GM21381 (cell line): ENCODE measurements around the gene SLC22A1.
"Not testable (repeated sequence)": the region's sequence is repeated elsewhere in the genome, so short reads cannot be mapped to it uniquely, and the experiment has no call there.

Source experiments
- ATAC-seq: cut with Tn5 transposase; IDR thresholded peaks from one replicate; pipeline ENCODE4 v1.9.1; 2021; ENCODE audit warnings: mild to moderate bottlenecking, moderate library complexity; ENCODE audit not compliant: unreplicated experiment

SLC22A1 gene

DNA sequence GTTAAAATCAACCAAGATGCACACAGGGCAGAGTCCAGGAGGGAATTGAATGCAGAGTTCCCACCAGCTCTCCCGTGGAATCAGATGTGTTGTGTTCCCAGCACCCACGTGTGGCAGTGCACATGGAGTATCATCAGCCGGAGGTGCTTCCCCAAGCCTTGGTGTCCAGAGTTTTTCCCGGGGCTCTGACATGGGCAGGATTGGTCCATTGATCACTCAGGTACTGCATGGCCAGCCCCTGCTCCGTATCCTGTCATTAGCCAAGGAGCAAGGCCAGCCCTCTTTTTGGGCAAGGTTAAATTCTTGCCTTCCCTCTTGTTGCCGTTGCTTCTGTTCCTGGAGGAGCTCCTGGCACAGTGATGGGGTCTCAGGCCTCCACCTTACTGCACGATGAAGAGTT, 28.6 kb upstream of the SLC22A1 start:
- ATAC-seq = no peak

DNA sequence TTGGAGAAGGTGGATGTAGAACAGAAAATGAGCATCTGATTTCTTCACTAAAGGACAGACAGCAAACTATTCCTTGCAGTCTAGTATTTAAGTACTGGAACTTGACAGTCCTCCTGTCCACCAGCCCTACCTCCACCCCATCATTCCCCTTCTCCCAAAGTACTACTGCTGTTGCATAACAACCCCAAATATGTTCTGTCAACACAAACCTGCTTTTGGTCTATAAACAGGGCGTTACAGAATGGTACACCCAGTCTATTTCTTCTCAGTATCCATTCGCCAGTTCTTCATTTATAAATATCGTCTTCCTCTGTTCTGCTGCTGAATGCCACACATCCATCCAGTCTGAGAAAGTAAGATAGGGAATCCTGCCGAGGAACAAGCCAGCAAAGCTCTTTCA, 27.7 kb upstream of the SLC22A1 start:
- ATAC-seq = no peak

DNA sequence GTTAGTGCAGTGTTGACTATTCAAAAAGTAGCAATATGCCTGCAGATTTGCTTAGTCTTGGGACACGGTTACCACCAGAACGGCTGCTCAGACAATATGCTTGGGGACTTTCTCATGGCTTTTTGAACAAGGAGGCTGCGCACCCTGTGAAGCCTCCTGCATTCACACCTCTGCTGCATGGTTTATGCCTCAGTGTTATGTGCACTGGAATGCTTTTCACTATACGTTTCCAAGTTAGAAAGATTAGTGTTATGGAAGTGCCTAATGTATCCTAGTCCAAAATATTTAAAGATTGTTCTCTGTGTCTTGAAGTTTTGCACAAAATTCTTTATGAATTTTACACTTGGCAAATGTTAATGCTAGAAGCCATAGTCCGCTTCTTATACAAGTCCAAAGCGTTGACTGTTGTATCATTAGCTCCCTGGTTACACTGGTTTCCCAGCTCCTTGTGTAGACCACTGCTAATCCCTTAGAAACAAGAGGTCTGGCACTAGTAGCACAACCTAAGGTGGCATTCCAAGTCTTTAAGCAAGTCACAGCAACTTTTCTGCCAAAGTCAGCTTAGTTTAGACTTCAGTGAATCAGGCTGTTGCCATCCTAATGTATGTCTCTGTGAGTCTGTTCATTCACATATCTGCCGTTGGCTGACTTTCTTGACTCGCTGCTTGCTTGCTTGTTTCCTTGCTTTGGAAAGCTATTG, 26.3 kb upstream of the SLC22A1 start:
- ATAC-seq = no peak

DNA sequence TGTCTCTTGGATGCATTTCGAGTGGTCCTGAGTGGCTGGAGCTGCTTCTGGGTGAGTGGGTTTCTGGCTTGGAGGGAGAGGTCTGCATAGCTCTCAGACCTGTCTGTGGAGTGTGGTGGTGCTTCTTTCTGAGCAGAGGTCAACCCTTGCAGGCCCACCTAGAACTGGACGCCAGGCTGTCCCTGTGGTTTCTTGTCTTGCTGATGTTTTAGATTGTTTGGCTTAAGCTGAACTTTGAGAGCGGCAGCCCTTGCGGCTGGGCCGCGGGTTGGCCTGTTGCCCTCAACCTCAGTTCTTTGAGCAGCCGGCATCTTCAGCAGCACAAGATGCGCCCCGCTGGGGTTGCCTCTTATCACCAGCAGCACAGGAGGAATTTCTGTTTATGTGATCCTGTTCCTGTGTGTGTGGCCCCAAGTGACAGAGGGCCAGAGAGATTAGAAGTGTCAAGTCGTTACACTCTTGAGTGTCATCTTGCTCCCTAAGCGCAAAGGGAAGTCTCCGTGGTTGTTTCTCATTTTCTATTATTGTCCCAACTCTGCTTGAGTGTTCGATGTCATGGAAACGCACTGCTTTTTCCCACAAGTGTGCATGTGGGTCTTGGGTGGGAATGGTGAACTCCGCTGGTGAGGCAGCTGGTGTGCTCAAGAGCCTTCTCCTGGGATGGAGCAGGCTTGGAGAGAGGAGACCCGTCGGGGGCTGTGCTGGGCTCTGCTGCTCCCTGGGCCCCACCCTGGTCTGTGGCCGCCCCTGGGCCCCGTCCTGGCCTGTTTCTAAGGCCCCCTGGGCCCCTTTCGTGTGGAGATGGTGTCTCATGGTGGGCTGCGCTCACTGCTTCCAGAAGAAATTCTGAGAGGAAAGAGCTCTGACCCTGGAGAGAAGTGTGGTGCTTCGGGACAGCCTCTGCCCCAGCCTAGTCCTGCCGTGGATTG, 20.1 kb upstream of the SLC22A1 start:
- ATAC-seq = no peak

DNA sequence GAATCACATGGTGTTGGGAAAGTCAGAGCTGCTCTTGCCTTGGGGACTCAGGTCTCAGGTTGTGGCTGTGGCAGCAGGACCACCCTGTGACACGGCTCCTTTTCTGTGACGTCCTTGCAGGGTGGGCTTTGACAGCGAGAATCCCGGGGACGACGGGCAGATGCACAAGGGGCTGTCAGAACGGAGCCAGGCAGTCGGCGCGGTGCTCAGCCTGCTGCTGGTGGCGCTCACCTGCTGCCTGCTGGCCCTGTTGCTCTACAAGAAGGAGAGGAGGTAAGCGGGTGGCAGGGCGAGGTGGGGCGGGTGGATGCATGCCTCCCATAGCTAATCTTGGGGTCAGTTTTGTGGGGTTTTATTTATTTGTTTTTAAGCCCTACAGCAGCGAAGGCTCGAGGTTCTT, 19.2 kb upstream of the SLC22A1 start:
- no peak for ATAC-seq

DNA sequence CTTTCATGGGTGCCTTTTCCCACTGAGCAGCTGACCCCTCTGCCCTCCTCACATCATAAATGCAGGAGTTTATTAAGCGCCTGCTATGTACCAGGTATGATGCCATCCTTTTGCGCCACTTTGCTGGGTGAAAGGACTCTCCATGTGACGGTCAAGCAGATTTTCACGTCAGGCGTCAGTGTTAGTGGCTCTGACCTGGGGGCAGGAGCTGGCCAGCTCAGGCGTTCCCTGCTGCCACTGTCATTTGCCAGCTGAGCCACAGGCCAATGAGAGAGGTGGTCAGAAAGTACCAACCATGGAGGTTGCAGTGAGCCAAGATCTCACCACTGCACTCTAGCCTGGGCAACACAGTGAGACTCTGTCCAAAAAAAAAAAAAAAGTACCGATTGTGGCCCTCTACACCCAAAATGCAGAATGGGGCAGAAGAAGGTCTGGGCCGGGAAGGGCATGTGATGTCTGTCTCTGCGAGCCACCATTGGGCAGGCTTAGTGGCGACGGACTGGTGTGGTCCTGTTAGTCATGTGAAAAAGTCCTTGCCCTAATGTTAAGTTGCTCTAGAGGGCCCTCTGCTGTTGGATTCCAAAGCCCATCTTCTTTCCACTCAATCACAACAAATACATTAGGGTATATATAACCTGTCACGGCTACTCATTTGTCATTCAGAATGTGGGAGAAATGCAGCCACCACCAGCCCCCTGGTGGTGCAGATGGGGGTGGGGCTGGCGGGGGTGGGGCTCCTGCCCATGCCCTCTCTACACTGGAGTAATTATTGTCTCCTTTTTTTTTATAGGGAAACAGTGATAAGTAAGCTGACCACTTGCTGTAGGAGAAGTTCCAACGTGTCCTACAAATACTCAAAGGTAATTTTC, 18.4 kb upstream of the SLC22A1 start:
- ATAC-seq = no peak

DNA sequence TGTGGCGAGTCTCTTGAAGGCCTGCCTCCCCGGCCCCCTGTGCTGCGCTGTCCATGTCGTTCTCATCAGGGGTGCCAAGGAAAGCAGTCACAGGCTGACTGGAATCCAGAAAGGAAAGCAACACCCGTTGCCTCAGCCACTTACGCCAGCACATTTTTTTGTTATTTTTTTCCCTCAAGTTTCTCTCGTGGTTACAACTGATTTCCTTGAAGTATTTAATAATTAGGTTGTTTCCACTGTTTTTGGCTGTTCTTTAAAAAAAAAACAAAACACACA, 17.9 kb upstream of the SLC22A1 start:
- ATAC-seq = no peak

DNA sequence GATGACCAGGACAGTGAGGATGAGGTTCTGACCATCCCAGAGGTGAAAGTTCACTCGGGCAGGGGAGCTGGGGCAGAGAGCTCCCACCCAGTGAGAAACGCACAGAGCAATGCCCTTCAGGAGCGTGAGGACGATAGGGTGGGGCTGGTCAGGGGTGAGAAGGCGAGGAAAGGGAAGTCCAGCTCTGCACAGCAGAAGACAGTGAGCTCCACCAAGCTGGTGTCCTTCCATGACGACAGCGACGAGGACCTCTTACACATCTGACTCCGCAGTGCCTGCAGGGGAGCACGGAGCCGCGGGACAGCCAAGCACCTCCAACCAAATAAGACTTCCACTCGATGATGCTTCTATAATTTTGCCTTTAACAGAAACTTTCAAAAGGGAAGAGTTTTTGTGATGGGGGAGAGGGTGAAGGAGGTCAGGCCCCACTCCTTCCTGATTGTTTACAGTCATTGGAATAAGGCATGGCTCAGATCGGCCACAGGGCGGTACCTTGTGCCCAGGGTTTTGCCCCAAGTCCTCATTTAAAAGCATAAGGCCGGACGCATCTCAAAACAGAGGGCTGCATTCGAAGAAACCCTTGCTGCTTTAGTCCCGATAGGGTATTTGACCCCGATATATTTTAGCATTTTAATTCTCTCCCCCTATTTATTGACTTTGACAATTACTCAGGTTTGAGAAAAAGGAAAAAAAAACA, 16.6 kb upstream of the SLC22A1 start:
- ATAC-seq = no peak

DNA sequence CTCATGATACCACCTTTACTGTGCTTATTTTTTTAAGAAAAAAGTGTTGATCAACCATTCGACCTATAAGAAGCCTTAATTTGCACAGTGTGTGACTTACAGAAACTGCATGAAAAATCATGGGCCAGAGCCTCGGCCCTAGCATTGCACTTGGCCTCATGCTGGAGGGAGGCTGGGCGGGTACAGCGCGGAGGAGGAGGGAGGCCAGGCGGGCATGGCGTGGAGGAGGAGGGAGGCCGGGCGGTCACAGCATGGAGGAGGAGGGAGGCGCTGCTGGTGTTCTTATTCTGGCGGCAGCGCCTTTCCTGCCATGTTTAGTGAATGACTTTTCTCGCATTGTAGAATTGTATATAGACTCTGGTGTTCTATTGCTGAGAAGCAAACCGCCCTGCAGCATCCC, 15.6 kb upstream of the SLC22A1 start:
- no peak for ATAC-seq

DNA sequence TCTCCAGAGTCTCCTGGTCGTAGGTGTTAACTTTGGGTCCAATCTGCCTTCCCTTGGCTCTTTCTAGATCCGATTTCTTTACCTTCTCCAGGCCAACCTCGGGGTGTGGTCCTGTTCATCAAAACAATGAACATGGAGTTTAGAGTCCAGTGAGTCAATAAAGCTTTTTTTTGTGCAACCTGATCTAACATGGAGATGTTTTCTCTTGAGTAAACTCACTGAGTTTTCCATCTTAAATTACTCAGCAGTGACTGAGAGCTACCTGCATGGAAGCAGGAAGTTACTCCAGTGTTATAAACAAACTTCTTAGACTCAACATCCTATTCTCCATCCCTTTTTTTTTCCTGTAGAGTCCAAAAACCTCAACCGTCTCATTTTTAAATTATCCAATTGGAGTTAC, 14.9 kb upstream of the SLC22A1 start:
- no peak for ATAC-seq

DNA sequence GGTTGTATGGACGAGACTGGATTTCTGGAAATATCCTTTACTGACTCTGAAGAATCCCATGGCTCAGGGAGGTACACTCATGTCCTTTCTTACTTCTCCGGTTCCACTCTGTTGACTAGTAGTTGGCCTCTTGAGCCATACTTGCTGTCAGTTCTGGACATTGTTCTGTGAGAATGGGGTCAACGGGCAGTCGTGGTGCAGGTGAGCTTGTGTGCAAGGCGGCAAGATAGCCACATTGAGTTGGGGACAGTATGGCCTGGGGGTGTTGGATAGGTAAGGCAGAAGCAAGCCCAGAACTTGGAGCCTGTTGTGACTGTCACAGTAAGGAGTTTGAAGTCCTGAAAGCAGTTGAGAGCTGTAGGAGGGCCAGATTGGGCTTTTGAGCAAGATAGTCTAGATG, 13.5 kb upstream of the SLC22A1 start:
- no peak for ATAC-seq

DNA sequence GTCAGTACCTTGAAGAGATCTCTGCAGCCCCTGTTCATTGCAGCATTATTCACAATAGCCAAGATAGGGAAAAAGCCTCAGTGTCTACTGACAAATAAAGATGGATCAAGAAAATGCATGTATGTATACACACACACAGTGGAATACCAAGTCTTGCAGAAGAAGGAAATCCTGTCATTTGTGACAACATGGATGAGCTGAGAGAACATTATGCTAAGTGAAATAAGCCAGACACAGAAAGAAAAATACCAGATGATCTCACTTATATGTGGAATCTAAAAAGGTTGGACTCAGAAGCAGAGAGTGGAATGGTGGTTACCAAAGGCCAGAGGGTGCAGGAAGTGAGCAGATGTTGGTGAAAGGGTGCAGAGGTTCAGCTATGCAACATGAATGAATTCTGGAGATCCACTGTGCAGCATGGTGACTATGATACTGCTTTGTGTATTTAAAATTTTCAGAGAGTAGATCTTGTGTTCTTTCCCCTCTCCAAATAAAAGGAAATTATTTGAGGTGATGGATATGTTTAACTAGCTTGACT, 11.0 kb upstream of the SLC22A1 start:
- no peak for ATAC-seq

DNA sequence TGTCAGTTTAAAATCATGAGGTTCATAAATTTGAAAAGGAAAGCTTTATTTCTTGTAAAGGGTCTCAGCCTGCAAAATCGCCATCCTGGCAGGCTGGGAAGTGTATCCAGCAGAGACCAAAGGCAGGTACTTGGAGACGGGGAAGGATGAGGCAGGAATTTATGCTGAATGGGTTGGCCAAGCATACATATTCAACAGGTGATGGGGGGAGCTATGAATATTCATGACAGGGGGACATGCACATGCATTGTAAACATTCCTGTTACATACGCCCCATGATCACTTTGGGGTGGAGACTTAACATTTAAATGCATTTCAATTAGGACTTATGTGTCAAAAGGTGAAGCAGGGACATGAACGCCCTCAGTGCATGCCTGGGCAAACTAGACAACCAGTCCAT, 9.8 kb upstream of the SLC22A1 start:
- ATAC-seq = no peak

DNA sequence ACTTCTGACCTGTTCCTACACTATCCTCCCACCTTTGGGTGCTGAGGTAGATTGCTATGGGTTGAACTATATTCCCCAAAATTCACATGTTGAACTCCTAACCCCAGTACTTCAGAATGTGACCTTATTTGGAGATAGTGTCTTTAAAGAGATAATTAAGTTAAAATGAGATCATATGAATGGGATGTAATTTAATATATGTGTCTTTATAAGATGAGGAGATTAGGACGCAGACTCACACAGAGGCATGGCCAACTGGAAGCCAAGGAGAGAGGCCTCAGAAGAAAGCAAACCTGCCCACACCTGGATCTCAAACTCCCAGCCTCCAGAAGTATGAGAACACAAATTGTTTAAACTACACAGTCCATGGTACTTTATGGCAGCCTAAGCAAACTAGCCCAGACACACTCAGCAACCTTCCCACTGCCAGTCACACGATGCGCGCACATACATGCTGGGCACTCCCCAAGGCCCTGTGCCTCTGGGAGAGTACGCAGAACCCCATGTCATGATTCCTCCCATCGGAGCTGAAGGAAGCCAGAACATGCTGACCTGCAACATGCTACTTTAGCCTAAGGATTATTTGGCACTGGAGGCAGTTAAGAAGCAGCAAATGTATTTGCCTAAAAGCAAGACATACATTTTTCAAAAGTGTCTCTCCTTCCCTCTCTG, 8.9 kb upstream of the SLC22A1 start:
- no peak for ATAC-seq

DNA sequence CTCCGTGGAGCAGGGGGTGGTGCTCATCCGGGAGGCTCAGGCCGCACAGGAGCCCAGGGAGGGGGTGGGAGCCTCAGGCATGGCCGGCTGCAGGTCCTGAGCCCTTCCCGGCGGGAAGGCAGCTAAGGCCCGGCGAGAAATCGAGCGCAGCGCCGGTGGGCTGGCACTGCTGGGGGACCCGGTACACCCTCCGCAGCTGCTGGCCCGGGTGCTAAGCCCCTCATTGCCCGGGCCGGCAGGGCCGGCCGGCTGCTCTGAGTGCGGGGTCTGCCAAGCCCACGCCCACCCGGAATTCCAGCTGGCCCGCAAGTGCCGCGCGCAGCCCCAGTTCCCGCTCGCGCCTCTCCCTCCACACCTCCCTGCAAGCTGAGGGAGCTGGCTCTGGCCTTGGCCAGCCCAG, 7.1 kb upstream of the SLC22A1 start:
- not testable (repeated sequence) for ATAC-seq

DNA sequence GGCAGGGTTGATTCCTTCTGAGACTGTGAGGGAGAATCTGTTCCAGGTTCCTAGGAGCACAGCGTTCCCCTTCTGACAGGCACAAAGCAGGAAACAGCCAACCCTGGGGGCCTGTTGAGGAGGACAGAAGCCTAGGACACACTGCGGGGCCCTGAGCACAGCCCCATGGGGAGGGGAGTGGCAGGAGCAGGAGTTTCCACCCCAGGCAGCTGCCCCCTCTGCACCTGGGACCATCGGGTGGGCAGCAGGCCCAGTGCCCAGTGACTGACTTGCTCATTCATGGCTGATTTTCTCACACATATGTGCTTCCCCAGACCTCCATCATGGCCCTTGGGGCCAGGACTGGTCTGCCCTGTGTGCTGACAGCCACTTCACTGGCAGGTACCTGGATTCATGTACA, 6.2 kb upstream of the SLC22A1 start:
- no peak for ATAC-seq

DNA sequence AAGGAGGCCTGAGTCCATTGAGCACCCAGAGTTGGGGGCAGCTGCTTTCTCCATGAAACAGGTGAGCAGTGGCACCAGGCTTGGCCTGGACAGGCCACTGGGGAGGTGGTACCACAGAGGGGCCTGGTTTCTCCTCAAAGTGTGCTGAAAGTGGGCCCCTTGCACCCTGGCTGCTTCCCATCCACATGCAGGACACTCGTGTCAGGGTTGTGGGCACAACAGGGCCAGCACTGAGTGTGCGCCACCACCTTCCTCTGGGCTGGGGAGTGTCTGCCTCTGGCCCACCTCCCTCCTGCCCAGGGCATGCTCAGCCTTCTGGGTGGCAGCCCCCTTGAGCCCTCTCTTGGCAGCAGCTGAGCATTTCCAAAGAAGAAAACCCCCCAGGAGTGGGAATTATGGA, 5.2 kb upstream of the SLC22A1 start:
- ATAC-seq = no peak

DNA sequence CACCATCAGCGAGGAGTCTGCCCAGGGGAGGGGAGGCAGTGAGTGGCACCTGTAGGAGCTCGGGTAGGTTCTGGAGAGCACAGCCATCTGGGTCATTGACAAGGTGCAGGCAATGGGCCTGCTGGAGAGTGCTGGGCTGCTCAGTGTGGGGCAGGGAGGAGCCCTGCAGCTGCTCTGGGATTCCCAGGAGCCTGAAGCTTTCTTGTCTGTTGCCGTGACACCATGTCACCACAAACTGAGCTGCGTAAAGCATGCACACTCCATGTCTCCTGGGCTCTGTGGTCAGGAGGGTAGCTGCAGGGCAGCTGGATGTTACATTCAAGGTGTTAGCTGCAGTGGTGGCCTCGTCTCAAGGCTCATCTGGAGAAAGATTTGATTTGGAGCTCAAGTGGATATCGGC, 4.5 kb upstream of the SLC22A1 start:
- no peak for ATAC-seq

DNA sequence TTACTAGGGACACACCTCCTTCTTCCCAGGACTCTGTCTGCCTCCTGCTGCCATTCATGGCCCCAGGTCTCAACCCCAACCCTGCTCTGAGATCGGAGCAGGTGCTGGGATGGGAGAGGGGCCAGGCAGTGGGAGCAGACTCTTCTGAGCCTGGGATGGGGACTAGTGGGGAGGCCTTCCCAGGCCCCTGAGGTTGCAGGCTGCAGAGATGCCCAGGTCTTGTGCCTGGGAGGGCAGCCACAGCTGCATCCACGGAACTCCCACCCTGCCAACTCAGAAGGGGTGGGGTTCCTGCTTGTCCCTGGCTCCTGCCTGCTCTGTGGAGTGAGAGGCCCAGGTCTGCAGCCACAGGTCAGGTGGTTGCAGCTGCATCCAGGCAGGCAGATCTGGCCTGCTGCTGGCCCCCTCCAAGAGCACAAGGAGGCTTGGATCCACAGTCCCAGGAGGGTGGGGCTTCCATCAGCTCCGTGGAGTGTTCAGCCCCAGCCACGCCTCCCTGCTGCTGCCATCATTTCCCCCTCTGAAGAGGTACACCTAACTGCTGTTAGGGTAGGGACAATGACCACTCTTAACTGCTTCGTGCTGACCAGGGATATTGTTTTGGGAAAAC, 2.9 kb upstream of the SLC22A1 start:
- ATAC-seq = no peak

DNA sequence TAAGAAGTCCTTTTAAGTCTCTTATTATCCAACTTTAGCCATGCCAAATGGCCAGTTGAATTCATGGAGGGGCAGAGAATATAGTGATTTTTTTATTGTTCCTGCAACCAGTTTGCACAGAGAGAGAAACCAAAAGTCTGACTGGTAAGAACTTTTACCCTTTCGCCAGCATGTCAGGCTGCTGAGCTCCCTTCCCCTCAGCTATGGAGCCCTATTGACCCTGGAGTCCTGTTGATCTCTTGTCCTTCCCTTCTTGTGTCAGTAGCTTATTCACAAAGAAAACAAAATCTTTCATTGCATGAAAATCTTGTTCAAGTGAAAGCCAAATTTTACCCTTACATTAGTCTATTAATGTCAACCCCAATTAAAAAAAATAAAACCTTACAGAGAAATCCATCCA, 1.5 kb upstream of the SLC22A1 start:
- ATAC-seq = no peak
